RCC 7860 (cell line): Measurements from ENCODE around the gene EPHA6.
A peak's percentile ranks its signal among the peaks of the same experiment; 100 is the strongest.

ENCODE experiments used
- DNase-seq: peaks from one replicate; pipeline ENCODE4 v3.0.0-alpha.2; 2015; ENCODE audit warnings: low spot score
- FAIRE-seq: peaks from 2 replicates; lab custom pipeline; 2012; peaks lifted over from hg19 to GRCh38; lab: Jason Lieb, UNC

The EPHA6 gene

GRCh38 chr3:97684490-97684889 is 870.1 kb downstream of the EPHA6 start:
- DNase-seq, result no peak
- no peak for FAIRE-seq

- FAIRE-seq (no peak), DNase-seq (no peak)
Observed at GRCh38 chr3:97686258-97686657, 871.9 kb downstream of the EPHA6 start.

DNA sequence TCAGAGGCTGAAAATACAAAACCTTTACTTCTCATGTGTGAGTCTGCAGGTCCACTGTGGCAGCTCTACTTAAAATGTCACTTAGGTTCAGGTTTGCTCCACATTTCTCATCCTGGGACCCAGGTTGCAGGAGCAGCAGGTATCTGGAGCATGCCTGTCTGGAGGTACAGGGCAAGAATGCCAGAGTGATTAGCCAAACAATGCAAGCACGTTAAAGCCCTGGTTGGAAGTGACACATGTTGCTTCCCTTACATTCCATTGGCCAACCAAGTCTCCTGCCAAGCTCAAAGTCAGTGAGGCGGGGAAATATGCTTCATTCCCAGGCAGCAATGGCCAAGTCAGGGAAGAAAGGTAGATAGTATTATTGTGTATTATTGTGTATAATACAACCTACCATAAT is 873.3 kb downstream of the EPHA6 start:
- peak; percentile 18 for DNase-seq
- FAIRE-seq, result no peak

GRCh38 chr3:97689111-97689510 is 874.7 kb downstream of the EPHA6 start:
- no peak for FAIRE-seq
- no peak for DNase-seq

DNA sequence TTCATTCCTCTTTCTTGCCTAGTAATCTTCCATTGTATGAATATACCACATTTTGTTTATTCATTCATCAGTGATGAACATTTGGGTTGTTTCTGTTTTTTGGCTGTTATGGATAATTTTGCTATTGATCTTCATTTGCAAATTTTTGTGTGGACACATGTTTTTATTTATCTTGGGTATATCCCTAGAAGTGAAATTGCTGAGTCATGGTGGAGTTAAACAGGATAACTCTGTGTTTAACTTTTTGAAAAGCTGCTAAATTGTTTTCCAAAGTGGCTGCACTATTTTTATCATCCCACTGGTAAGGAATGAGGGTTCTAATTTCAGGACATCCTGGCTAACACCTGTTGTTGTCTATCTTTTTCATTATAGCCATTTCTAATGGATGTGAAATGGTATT is 875.6 kb downstream of the EPHA6 start:
- no peak for DNase-seq
- FAIRE-seq, result no peak

DNA sequence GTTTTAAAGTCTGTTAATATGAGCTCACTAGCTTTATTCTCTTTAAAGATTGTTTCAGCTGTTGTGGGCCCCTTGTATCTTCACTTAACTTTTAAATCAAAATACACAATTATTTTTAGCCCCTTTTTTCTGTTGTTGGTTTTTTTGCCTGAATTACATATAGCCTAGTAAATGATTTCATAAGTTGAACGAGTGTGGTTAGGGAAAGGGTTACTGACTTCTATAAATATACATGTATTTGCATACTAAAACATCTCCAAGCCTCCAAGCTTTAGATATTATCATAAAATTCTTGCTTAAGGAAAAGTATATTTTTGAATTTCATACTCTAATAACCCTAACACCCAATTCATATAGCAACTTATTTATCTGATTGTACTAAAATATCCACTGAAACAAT is 877.0 kb downstream of the EPHA6 start:
- no peak for FAIRE-seq
- DNase-seq, result no peak

- FAIRE-seq, result no peak
- DNase-seq, result no peak
Observed at GRCh38 chr3:97692389-97692788, 878.0 kb downstream of the EPHA6 start.

DNA sequence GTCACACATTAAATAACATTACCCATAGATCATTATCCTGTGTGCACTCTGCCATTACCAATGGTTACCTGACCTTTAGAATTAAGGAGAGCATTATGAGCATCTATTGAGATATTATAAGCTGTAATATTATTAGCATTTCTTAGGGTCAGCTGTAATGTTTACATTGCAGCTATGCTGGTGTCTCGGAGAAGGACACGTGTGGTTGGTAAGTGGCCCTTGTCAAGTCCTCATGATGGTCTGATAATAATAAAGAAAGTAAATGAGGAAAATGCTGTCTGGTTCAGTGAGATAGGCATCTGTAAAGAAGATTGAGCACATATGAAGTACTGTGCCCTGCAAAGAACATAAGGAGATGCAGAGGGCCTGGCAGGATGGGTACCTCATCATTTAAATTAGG is 878.4 kb downstream of the EPHA6 start:
- FAIRE-seq (no peak), DNase-seq (no peak)

DNA sequence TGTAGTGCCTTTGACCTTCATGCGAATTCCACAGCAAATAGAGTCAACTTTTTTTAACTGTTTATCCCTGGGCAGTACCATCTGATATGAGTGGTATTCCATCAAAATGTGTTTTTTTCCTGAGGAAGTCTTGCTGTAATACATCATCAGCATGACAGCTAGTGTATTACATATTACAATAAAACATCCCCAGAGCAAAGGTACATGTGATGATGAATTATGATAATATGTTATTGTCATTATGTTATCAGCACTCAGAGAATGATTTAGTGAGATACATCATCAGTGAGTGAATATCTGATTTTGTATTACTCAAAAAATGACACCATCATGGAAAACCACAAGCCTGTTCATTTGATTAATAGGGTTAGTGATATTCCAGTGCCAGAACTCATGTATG is 880.5 kb downstream of the EPHA6 start:
- FAIRE-seq (no peak), DNase-seq (no peak)

- no peak for DNase-seq
- no peak for FAIRE-seq
Observed at GRCh38 chr3:97698691-97699090, 884.3 kb downstream of the EPHA6 start.

DNA sequence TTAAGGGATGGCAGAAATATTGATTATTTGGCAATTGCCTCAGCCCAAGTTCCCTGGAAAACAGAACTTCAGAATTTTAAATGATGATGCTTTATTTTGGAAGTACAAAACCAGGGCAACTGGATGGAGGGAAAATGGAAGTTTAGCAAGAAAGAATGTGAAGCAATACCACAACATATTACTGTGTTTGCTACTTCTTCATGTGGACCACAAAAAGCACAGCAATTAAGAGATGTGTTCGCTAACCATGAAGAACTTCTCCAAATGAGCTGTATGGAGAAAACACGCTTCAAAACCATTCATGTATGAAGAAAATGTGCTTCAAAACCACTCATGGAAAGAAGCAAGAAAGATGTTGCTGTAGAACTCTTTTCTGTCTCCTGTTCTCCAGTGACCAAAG is 885.5 kb downstream of the EPHA6 start:
- DNase-seq (no peak), FAIRE-seq (no peak)

GRCh38 chr3:97705764-97706163 is 891.4 kb downstream of the EPHA6 start:
- FAIRE-seq, result no peak
- no peak for DNase-seq

GRCh38 chr3:97706226-97706625 is 891.8 kb downstream of the EPHA6 start:
- no peak for DNase-seq
- FAIRE-seq, result no peak

DNA sequence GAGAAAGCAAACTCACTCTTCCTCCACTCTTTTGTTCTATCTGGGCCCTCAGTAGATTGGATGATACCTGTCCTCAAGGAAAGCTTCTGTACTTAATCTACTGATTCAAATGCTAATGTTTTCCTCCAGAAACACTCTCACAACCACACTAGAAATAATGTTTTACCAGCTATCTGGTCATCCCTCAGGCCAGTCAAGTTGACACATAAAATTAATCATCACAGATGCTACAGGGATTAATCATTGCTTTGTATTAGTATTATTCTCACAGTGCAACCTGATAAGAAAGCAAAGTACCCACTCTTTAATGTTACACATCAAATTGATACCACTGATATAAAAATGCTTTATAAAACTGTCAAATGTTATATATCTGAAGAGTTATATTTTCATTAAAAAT is 897.3 kb downstream of the EPHA6 start:
- DNase-seq, result no peak
- no peak for FAIRE-seq

GRCh38 chr3:97712919-97713318 is 898.5 kb downstream of the EPHA6 start:
- DNase-seq, result no peak
- FAIRE-seq, result no peak

DNA sequence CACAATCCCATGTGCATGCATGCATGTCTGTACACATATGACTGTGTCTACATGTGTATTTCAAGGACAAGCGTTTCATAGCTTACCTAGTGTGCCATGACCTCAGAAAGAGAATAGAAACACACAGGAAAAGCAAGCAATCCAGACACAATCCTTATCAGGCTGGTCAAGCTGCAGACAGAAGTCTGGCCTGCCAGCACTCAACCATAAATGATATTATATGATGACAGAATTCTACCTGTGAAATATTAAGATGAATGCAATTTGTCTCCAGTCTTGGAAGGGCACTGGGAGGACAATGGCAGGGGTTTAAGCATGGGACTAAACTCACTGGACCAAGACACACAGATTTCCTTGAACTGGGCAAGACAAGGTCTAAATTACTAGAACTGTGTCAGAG is 899.2 kb downstream of the EPHA6 start:
- FAIRE-seq, result no peak

DNA sequence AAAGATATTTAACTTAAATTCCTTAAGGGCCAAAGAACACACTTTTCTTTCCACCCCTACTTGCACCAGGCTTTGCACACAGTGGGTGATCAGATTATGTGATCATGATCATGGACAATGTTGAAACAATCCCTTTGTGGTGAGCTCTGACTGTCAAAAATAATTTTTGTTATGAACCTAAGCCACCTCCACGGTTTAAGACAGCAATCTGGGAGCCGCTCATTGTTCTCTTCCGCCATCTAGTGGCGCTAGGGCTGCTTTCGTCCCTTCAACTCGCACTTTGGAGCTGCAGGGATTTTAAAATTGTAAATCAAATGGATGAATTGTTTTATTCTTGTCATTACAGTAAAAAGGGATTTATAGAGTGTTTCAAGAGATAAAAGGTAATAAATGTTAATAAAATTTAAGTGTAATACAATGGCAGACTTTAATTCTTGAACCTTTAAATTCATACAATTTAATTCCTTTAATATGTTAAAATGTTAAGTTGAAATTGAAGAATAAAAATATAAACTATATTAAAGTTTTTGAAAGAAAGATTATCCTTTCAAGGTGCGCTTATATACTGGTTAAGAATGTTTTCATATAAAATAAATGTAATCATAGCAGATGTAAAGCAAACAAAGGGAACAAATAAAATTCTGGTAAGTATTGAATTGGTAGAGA is 904.9 kb downstream of the EPHA6 start:
- FAIRE-seq (peak; percentile 79), DNase-seq (peak; percentile 42)

More for the DNA sequence above, 899.2 kb downstream of the EPHA6 start:
- DNase-seq, result no peak

DNA sequence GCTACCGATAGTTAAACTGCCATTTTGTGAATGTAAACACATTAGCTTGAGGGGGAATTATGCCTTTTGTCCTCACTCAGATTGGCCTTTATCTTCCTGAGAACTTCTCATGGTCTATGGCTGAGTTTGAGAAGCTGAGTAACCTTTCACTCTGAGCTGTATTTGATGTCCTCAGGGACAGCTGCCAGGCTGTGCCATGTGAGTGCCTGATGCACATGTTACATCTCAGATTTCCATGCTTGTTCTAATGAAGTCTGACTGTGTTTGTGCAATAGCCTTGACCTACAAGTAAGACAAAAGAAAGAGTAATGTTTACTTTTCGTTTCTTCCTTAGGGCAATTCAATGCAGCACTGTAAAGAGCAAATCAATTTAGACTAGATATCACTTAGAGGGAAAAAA is 906.0 kb downstream of the EPHA6 start:
- no peak for FAIRE-seq
- DNase-seq, result no peak

GRCh38 chr3:97721446-97721845 is 907.1 kb downstream of the EPHA6 start:
- FAIRE-seq, result no peak
- DNase-seq, result no peak

- FAIRE-seq (no peak), DNase-seq (no peak)
Observed at GRCh38 chr3:97736928-97737327, 922.5 kb downstream of the EPHA6 start.

DNA sequence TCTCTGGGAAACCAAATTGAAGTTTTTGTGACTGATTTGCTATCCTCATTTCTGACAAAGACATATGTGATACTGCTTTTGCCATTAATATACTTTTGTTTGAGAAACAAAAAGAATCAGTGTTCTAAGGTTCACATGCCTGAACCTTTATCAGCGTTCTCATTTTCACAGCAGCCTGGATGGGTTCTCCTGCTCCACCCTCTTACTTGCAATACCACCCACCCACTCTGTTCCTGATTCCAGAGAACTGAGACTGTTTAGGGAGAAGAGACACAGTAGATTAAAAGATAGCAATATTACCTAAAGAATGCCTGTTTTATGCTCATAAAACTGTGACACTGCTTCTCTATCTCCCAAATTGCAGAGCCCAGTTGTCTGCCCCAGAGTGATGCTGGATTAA is 924.4 kb downstream of the EPHA6 start:
- no peak for FAIRE-seq
- DNase-seq, result no peak

DNA sequence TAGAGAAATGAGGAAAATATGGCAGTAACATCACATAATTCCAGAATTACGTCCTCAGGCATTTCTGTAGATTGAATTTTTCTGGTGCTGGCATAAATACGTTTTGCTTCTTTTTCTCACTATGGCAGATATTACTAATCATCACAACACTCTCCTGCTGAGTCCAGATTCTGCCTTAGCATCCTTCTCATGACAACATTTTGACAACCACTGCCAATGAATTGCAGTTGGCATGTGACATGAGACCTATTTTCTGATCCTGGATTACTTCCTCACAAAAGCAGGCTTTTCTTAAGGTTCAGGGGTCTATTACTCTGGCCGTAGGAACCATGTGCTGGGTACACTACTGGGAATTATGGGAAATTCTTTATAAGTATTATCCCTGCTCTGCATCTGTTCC is 927.6 kb downstream of the EPHA6 start:
- no peak for DNase-seq
- no peak for FAIRE-seq

- DNase-seq (no peak), FAIRE-seq (no peak)
Observed at GRCh38 chr3:97744289-97744688, 929.9 kb downstream of the EPHA6 start.
